ENCODE measurements around the gene TNNT1.

Gene TNNT1

GRCh38 chr19:55098716-55099556 lies 50.1 kb downstream of the TNNT1 start:
- Histone ChIP-seq H2AK5ac (ENCODE audit: low read length) (no peak overlapping the region), H3K18ac (ENCODE audit: low read length) (no peak overlapping the region), H2BK120ac (ENCODE audit: low read depth, low read length) (no peak overlapping the region), H3K79me2 (ENCODE audit: control insufficient read depth, insufficient read depth, low read length) (no peaks in the 10 kb centered on the region), H3K4me1 (ENCODE audit: control insufficient read depth, low read depth, low read length) (no peaks in the 10 kb centered on the region), H3K27ac (ENCODE audit: low read depth, low read length) (no peak overlapping the region), H3K56ac (ENCODE audit: low read length) (no peak overlapping the region), H2BK15ac (replicated peaks; ENCODE audit: low read depth) (no peak overlapping the region), H3K27me3 (ENCODE audit: insufficient read depth, low read length, poor library complexity) (no peaks in the 10 kb centered on the region), H3K4me2 (ENCODE audit: low read length) (no peak overlapping the region), H4K8ac (ENCODE audit: low read depth, low read length) (no peak overlapping the region), H3K79me1 (ENCODE audit: low read length) (no peaks in the 10 kb centered on the region), H2BK5ac (ENCODE audit: low read length) (no peak overlapping the region), H3K9ac (ENCODE audit: low read length) (no peak overlapping the region), H4K5ac (ENCODE audit: low read length) (no peak overlapping the region), H3K4me3 (ENCODE audit: low read length) (no peak overlapping the region), H3K36me3 (ENCODE audit: control insufficient read depth, insufficient read depth, low read length) (peaks cover 2% of the 10 kb centered on the region), H3K4ac (ENCODE audit: low read depth, low read length) (no peak overlapping the region), H3K23ac (ENCODE audit: low read length) (no peak overlapping the region)
- no CpG with 5 or more reads among the region's 27 CpGs for WGBS (ENCODE audit: extremely low coverage, insufficient coverage, low lambda C conversion rate)
- no peak for DNase-seq

GRCh38 chr19:55097864-55098715 lies 50.9 kb downstream of the TNNT1 start:
- no peak for DNase-seq
- Histone ChIP-seq H2BK120ac (ENCODE audit: low read depth, low read length) (no peak overlapping the region), H2AK5ac (ENCODE audit: low read length) (no peak overlapping the region), H3K56ac (ENCODE audit: low read length) (no peak overlapping the region), H4K8ac (ENCODE audit: low read depth, low read length) (no peak overlapping the region), H3K9ac (ENCODE audit: low read length) (no peak overlapping the region), H3K4me3 (ENCODE audit: low read length) (no peak overlapping the region), H3K79me1 (ENCODE audit: low read length) (no peaks in the 10 kb centered on the region), H4K5ac (ENCODE audit: low read length) (no peak overlapping the region), H3K4me2 (ENCODE audit: low read length) (no peak overlapping the region), H3K27ac (ENCODE audit: low read depth, low read length) (no peak overlapping the region), H2BK5ac (ENCODE audit: low read length) (no peak overlapping the region), H2BK15ac (replicated peaks; ENCODE audit: low read depth) (no peak overlapping the region), H3K79me2 (ENCODE audit: control insufficient read depth, insufficient read depth, low read length) (no peaks in the 10 kb centered on the region), H3K18ac (ENCODE audit: low read length) (no peak overlapping the region), H3K4me1 (ENCODE audit: control insufficient read depth, low read depth, low read length) (no peaks in the 10 kb centered on the region), H3K4ac (ENCODE audit: low read depth, low read length) (no peak overlapping the region), H3K23ac (ENCODE audit: low read length) (no peak overlapping the region), H3K27me3 (ENCODE audit: insufficient read depth, low read length, poor library complexity) (no peaks in the 10 kb centered on the region), H3K36me3 (ENCODE audit: control insufficient read depth, insufficient read depth, low read length) (no peaks in the 10 kb centered on the region)
- WGBS (ENCODE audit: extremely low coverage, insufficient coverage, low lambda C conversion rate), result no CpG with 5 or more reads among the region's 23 CpGs

GRCh38 chr19:55096061-55096701 lies 52.8 kb downstream of the TNNT1 start:
- Histone ChIP-seq H3K18ac (ENCODE audit: low read length) (no peak overlapping the region), H3K56ac (ENCODE audit: low read length) (no peak overlapping the region), H3K4me3 (ENCODE audit: low read length) (no peak overlapping the region), H3K36me3 (ENCODE audit: control insufficient read depth, insufficient read depth, low read length) (no peaks in the 10 kb centered on the region), H3K23ac (ENCODE audit: low read length) (no peak overlapping the region), H2BK5ac (ENCODE audit: low read length) (no peak overlapping the region), H3K9ac (ENCODE audit: low read length) (no peak overlapping the region), H3K27me3 (ENCODE audit: insufficient read depth, low read length, poor library complexity) (no peaks in the 10 kb centered on the region), H4K5ac (ENCODE audit: low read length) (no peak overlapping the region), H3K4me2 (ENCODE audit: low read length) (no peak overlapping the region), H3K79me1 (ENCODE audit: low read length) (no peaks in the 10 kb centered on the region), H3K79me2 (ENCODE audit: control insufficient read depth, insufficient read depth, low read length) (no peaks in the 10 kb centered on the region), H2BK120ac (ENCODE audit: low read depth, low read length) (no peak overlapping the region), H2BK15ac (replicated peaks; ENCODE audit: low read depth) (no peak overlapping the region), H3K4ac (ENCODE audit: low read depth, low read length) (no peak overlapping the region), H2AK5ac (ENCODE audit: low read length) (no peak overlapping the region), H3K27ac (ENCODE audit: low read depth, low read length) (no peak overlapping the region), H4K8ac (ENCODE audit: low read depth, low read length) (no peak overlapping the region), H3K4me1 (ENCODE audit: control insufficient read depth, low read depth, low read length) (peaks cover 6% of the 10 kb centered on the region)
- WGBS (ENCODE audit: extremely low coverage, insufficient coverage, low lambda C conversion rate), result no CpG with 5 or more reads among the region's 23 CpGs
- peak; percentile 59 for DNase-seq

- Histone ChIP-seq H3K4me3 (ENCODE audit: low read length) (no peak overlapping the region), H3K79me1 (ENCODE audit: low read length) (no peaks in the 10 kb centered on the region), H3K27ac (ENCODE audit: low read depth, low read length) (no peak overlapping the region), H2BK5ac (ENCODE audit: low read length) (no peak overlapping the region), H3K56ac (ENCODE audit: low read length) (no peak overlapping the region), H3K36me3 (ENCODE audit: control insufficient read depth, insufficient read depth, low read length) (peaks cover 2% of the 10 kb centered on the region), H3K4me1 (ENCODE audit: control insufficient read depth, low read depth, low read length) (peaks cover 6% of the 10 kb centered on the region), H2BK120ac (ENCODE audit: low read depth, low read length) (no peak overlapping the region), H3K23ac (ENCODE audit: low read length) (no peak overlapping the region), H3K27me3 (ENCODE audit: insufficient read depth, low read length, poor library complexity) (no peaks in the 10 kb centered on the region), H2BK15ac (replicated peaks; ENCODE audit: low read depth) (no peak overlapping the region), H3K9ac (ENCODE audit: low read length) (no peak overlapping the region), H3K18ac (ENCODE audit: low read length) (no peak overlapping the region), H3K4me2 (ENCODE audit: low read length) (no peak overlapping the region), H4K5ac (ENCODE audit: low read length) (no peak overlapping the region), H3K79me2 (ENCODE audit: control insufficient read depth, insufficient read depth, low read length) (no peaks in the 10 kb centered on the region), H3K4ac (ENCODE audit: low read depth, low read length) (no peak overlapping the region), H4K8ac (ENCODE audit: low read depth, low read length) (no peak overlapping the region), H2AK5ac (ENCODE audit: low read length) (no peak overlapping the region)
- DNase-seq, result peak; percentile 73
- no CpG with 5 or more reads among the region's 23 CpGs for WGBS (ENCODE audit: extremely low coverage, insufficient coverage, low lambda C conversion rate)
Measured at GRCh38 chr19:55095260-55096060, 53.5 kb downstream of the TNNT1 start.

- Histone ChIP-seq H3K23ac (ENCODE audit: low read length) (no peak overlapping the region), H3K36me3 (ENCODE audit: control insufficient read depth, insufficient read depth, low read length) (peaks cover 2% of the 10 kb centered on the region), H3K4ac (ENCODE audit: low read depth, low read length) (no peak overlapping the region), H4K8ac (ENCODE audit: low read depth, low read length) (no peak overlapping the region), H3K27me3 (ENCODE audit: insufficient read depth, low read length, poor library complexity) (no peaks in the 10 kb centered on the region), H4K5ac (ENCODE audit: low read length) (no peak overlapping the region), H2BK15ac (replicated peaks; ENCODE audit: low read depth) (no peak overlapping the region), H3K79me1 (ENCODE audit: low read length) (no peaks in the 10 kb centered on the region), H3K18ac (ENCODE audit: low read length) (no peak overlapping the region), H3K56ac (ENCODE audit: low read length) (no peak overlapping the region), H2AK5ac (ENCODE audit: low read length) (no peak overlapping the region), H2BK120ac (ENCODE audit: low read depth, low read length) (no peak overlapping the region), H3K4me1 (ENCODE audit: control insufficient read depth, low read depth, low read length) (peaks cover 6% of the 10 kb centered on the region), H2BK5ac (ENCODE audit: low read length) (no peak overlapping the region), H3K79me2 (ENCODE audit: control insufficient read depth, insufficient read depth, low read length) (no peaks in the 10 kb centered on the region), H3K4me3 (ENCODE audit: low read length) (no peak overlapping the region), H3K27ac (ENCODE audit: low read depth, low read length) (no peak overlapping the region), H3K4me2 (ENCODE audit: low read length) (no peak overlapping the region), H3K9ac (ENCODE audit: low read length) (peak overlapping the region; percentile 15)
- no CpG with 5 or more reads among the region's 32 CpGs for WGBS (ENCODE audit: extremely low coverage, insufficient coverage, low lambda C conversion rate)
- DNase-seq, result peak; percentile 87
Measured at GRCh38 chr19:55094456-55095259, 54.3 kb downstream of the TNNT1 start.

Measured in mesendoderm (in vitro differentiated cells).